NAMALWA (cell line): Measurements from ENCODE around the gene SAMSN1.

Source experiments
- DNase-seq: peaks from one replicate; pipeline ENCODE4 v3.0.0-alpha.2; 2015; ENCODE audit warnings: low spot score

SAMSN1 gene

GRCh38 chr21:14545906-14546480 is at the start of gene SAMSN1:
Gene SAMSN1, minus strand, starts transcription at chr21:14546315. Its CDS starts 54 bp downstream, at chr21:14546261.
- peak; percentile 73 for DNase-seq

GRCh38 chr21:14595449-14595848 is 49.3 kb upstream of the SAMSN1 start:
- DNase-seq: no peak

GRCh38 chr21:14594967-14595366 is 48.9 kb upstream of the SAMSN1 start:
- DNase-seq: no peak

GRCh38 chr21:14593230-14593629 is 47.1 kb upstream of the SAMSN1 start:
- no peak for DNase-seq

- DNase-seq: no peak
These were observed 46.3 kb upstream of the SAMSN1 start for GRCh38 chr21:14592296-14593000.

GRCh38 chr21:14591882-14592281 is 45.8 kb upstream of the SAMSN1 start:
- no peak for DNase-seq

- no peak for DNase-seq
These were observed 45.3 kb upstream of the SAMSN1 start for GRCh38 chr21:14591377-14591776.

GRCh38 chr21:14589855-14590563 is 43.9 kb upstream of the SAMSN1 start:
- DNase-seq: peak; percentile 9

- no peak for DNase-seq
These were observed 41.2 kb upstream of the SAMSN1 start for GRCh38 chr21:14587266-14587665.

- DNase-seq: no peak
These were observed 39.0 kb upstream of the SAMSN1 start for GRCh38 chr21:14585122-14585521.

GRCh38 chr21:14584357-14585095 is 38.4 kb upstream of the SAMSN1 start:
- no peak for DNase-seq

- DNase-seq: no peak
These were observed 37.6 kb upstream of the SAMSN1 start for GRCh38 chr21:14583629-14584255.

GRCh38 chr21:14582934-14583628 is 37.0 kb upstream of the SAMSN1 start:
- no peak for DNase-seq

GRCh38 chr21:14581902-14582457 is 35.9 kb upstream of the SAMSN1 start:
- no peak for DNase-seq

GRCh38 chr21:14573244-14573643 is 27.1 kb upstream of the SAMSN1 start:
- no peak for DNase-seq

GRCh38 chr21:14572204-14572780 is 26.2 kb upstream of the SAMSN1 start:
- DNase-seq: no peak

GRCh38 chr21:14569868-14570267 is 23.8 kb upstream of the SAMSN1 start:
- DNase-seq: no peak

- DNase-seq: no peak
These were observed 23.0 kb upstream of the SAMSN1 start for GRCh38 chr21:14569026-14569621.

GRCh38 chr21:14567331-14568279 is 21.5 kb upstream of the SAMSN1 start:
- no peak for DNase-seq
